Smooth muscle cell (in vitro differentiated cells): Measurements from ENCODE around the gene RPS3. TPM values are rescaled to one million over a fixed set of nuclear protein-coding genes. Genes with fewer than 3 reads are reported as not detected.
"Not testable (repeated sequence)": the region's sequence is repeated elsewhere in the genome, so short reads cannot be mapped to it uniquely, and the experiment has no call there.

Experiments used
- DNase-seq: peaks from one replicate; lab custom pipeline; 2025; ENCODE audit not compliant: unreplicated experiment; lab: John Stamatoyannopoulos, UW
- H2AFZ ChIP-seq: fragments of 200-600 bp; sonication (generic); 2 replicates; pipeline ENCODE4 v1.6.0; 2016; ENCODE audit warnings: antibody characterized with exemption, low read depth, mild to moderate bottlenecking
- H3F3A ChIP-seq: fragments of 200-600 bp; sonication (generic); 2 replicates; pipeline ENCODE4 v1.6.0; 2017; ENCODE audit warnings: antibody characterized with exemption, low read depth
- H3K27ac ChIP-seq: fragments of 200-600 bp; sonication (generic); 2 replicates; pipeline ENCODE4 v1.5.1; 2016; ENCODE audit warnings: low read depth, mild to moderate bottlenecking
- H3K27me3 ChIP-seq: fragments of 200-600 bp; sonication (generic); 2 replicates; pipeline ENCODE4 v1.6.1; 2016; ENCODE audit warnings: low read depth, mild to moderate bottlenecking
- H3K36me3 ChIP-seq: fragments of 200-600 bp; sonication (generic); 2 replicates; pipeline ENCODE4 v1.5.1; 2016; ENCODE audit warnings: low read depth
- H3K4me1 ChIP-seq: fragments of 200-600 bp; sonication (generic); 2 replicates; pipeline ENCODE4 v1.5.1; 2016; ENCODE audit warnings: low read depth
- H3K4me2 ChIP-seq: fragments of 200-600 bp; sonication (generic); 2 replicates; pipeline ENCODE4 v1.6.0; 2016; ENCODE audit warnings: mild to moderate bottlenecking
- H3K4me3 ChIP-seq: fragments of 200-600 bp; sonication (generic); 2 replicates; pipeline ENCODE4 v1.5.1; 2016; ENCODE audit warnings: mild to moderate bottlenecking
- H3K79me2 ChIP-seq: fragments of 200-600 bp; sonication (generic); 2 replicates; pipeline ENCODE4 v1.6.0; 2016; ENCODE audit warnings: low read depth, mild to moderate bottlenecking
- H3K9ac ChIP-seq: fragments of 200-600 bp; sonication (generic); 2 replicates; pipeline ENCODE4 v1.6.0; 2016; ENCODE audit warnings: low read depth
- H3K9me3 ChIP-seq: fragments of 200-600 bp; sonication (generic); replicated peaks from 2 replicates; pipeline ENCODE4 v1.5.1; 2016; ENCODE audit warnings: low read depth
- H4K20me1 ChIP-seq: fragments of 200-600 bp; sonication (generic); 2 replicates; pipeline ENCODE4 v1.6.0; 2016; ENCODE audit warnings: low read depth
- WGBS: methylation state at CpG from one replicate; pipeline ENCODE4 v1.1.7; 2016; ENCODE audit warnings: low lambda C conversion rate; 5-methylcytosine and 5-hydroxymethylcytosine counted together
- polyA plus RNA-seq: library from polyadenylated mRNA; unstranded; fragments of >200 nt; fragmentation: Nextera tagmentation; extraction: Ambion mirVana; gene quantifications from 2 replicates; pipeline ENCODE4 v1.2.1, GENCODE V29; 2016
- total RNA-seq: library from RNA; depleted of rRNA; stranded (reverse); fragments of >200 nt; gene quantifications from 2 replicates; pipeline ENCODE4 v1.2.3, GENCODE V29; 2014
- TF ChIP-seq, protein P1 (sequence below): fragments of 200-600 bp; sonication (generic); IDR thresholded peaks from 2 replicates; pipeline ENCODE4 v1.5.1; 2017; ENCODE audit warnings: borderline replicate concordance, mild to moderate bottlenecking, antibody characterized with exemption; ENCODE audit not compliant: insufficient read depth, poor library complexity, severe bottlenecking

The RPS3 gene
- total and polyA plus RNA-seq, 2 experiments from 2014 or later = 794 to 989 TPM

DNA sequence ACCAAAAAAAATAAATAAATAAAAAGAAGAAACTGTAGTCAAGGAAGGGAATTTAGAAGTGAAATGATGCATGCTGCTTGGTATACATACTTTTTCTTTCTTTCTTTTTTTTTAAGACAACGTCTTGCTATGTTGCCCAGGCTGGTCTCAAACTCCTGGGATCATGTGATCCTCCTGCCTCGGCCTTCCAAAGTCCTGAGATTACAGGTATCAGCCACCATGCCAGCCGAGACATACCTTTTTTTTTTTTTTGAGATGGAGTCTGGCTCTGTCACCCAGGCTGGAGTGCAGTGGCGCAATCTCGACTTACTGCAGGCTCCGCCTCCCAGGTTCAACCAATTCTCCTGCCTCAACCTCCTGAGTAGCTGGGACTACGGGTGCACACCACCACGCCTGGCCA is 26.1 kb upstream of the RPS3 start:
- Histone ChIP-seq H3K4me1 (no peaks in the 10 kb centered on the region), H3K4me2 (no peak overlapping the region), H3K27ac (no peak overlapping the region), H4K20me1 (no peaks in the 10 kb centered on the region), H3K79me2 (no peaks in the 10 kb centered on the region), H3F3A (no peaks in the 10 kb centered on the region), H3K9ac (no peak overlapping the region), H3K9me3 (no peaks in the 10 kb centered on the region), H3K27me3 (no peaks in the 10 kb centered on the region), H2AFZ (no peak overlapping the region), H3K36me3 (no peaks in the 10 kb centered on the region), H3K4me3 (no peak overlapping the region)
- TF ChIP-seq, protein P1, sequence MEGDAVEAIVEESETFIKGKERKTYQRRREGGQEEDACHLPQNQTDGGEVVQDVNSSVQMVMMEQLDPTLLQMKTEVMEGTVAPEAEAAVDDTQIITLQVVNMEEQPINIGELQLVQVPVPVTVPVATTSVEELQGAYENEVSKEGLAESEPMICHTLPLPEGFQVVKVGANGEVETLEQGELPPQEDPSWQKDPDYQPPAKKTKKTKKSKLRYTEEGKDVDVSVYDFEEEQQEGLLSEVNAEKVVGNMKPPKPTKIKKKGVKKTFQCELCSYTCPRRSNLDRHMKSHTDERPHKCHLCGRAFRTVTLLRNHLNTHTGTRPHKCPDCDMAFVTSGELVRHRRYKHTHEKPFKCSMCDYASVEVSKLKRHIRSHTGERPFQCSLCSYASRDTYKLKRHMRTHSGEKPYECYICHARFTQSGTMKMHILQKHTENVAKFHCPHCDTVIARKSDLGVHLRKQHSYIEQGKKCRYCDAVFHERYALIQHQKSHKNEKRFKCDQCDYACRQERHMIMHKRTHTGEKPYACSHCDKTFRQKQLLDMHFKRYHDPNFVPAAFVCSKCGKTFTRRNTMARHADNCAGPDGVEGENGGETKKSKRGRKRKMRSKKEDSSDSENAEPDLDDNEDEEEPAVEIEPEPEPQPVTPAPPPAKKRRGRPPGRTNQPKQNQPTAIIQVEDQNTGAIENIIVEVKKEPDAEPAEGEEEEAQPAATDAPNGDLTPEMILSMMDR = no peak
- no peak for DNase-seq
- WGBS = 93% methylated on average over 8 of the region's 8 CpGs

GRCh38 chr11:75374646-75375045 is 24.7 kb upstream of the RPS3 start:
- no peak overlapping the region for H2AFZ ChIP-seq
- no peak for DNase-seq

DNA sequence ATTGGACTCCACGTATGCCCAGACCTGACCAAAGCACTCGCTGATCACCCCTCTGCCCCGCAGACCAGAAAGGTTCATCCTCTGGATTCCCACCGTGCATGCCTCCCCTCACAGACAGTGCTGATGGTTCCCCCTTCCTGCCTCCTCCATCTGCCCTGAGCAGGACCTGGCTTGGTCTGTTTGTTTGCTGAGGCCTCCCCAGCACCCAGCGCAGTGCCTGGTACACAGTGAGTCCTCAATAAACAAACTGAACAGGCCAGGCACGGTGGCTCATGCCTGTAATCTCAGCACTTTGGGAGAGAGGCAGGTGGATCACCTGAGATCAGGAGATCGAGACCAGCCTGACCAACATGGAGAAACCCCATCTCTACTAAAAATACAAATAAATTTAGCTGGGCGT is 23.7 kb upstream of the RPS3 start:
- WGBS = 93% methylated on average over 8 of the region's 8 CpGs
- Histone ChIP-seq H3K27ac (no peak overlapping the region), H2AFZ (no peak overlapping the region), H3K9me3 (no peaks in the 10 kb centered on the region), H3K4me1 (no peaks in the 10 kb centered on the region), H4K20me1 (no peaks in the 10 kb centered on the region), H3K4me3 (no peak overlapping the region), H3K27me3 (no peaks in the 10 kb centered on the region), H3K79me2 (no peaks in the 10 kb centered on the region), H3F3A (peaks cover 3% of the 10 kb centered on the region), H3K9ac (no peak overlapping the region), H3K4me2 (no peak overlapping the region), H3K36me3 (no peaks in the 10 kb centered on the region)
- DNase-seq = no peak
- TF ChIP-seq, protein P1 = no peak

More at GRCh38 chr11:75374646-75375045, 24.7 kb upstream of the RPS3 start:
- no peak overlapping the region for H3K27ac ChIP-seq
- H3K4me3 ChIP-seq = no peak overlapping the region
- 91% methylated on average over 4 of the region's 4 CpGs for WGBS
- H3K9ac ChIP-seq = no peak overlapping the region
- H3K9me3 ChIP-seq = no peaks in the 10 kb centered on the region
- TF ChIP-seq, protein P1 = no peak
- H3K79me2 ChIP-seq = no peaks in the 10 kb centered on the region
- no peaks in the 10 kb centered on the region for H3F3A ChIP-seq
- H3K27me3 ChIP-seq = no peaks in the 10 kb centered on the region
- no peaks in the 10 kb centered on the region for H3K4me1 ChIP-seq
- no peaks in the 10 kb centered on the region for H4K20me1 ChIP-seq
- no peak overlapping the region for H3K4me2 ChIP-seq
- H3K36me3 ChIP-seq = no peaks in the 10 kb centered on the region

- Histone ChIP-seq H3K36me3 (no peaks in the 10 kb centered on the region), H3K27me3 (no peaks in the 10 kb centered on the region), H3K4me2 (no peak overlapping the region), H4K20me1 (no peaks in the 10 kb centered on the region), H3K9me3 (no peaks in the 10 kb centered on the region), H3K4me1 (no peaks in the 10 kb centered on the region), H3F3A (peaks cover 3% of the 10 kb centered on the region), H3K9ac (no peak overlapping the region), H3K79me2 (no peaks in the 10 kb centered on the region), H2AFZ (no peak overlapping the region), H3K4me3 (no peak overlapping the region), H3K27ac (no peak overlapping the region)
- no peak for DNase-seq
- TF ChIP-seq, protein P1 = peak; percentile 12
- WGBS = 75% methylated on average over 9 of the region's 9 CpGs
These were observed 23.1 kb upstream of the RPS3 start for GRCh38 chr11:75376175-75376574.

GRCh38 chr11:75378776-75379175 is 20.5 kb upstream of the RPS3 start:
- H3K9me3 ChIP-seq, H3K4me1 ChIP-seq, DNase-seq, H4K20me1 ChIP-seq, H3F3A ChIP-seq, H3K27ac ChIP-seq, H3K4me2 ChIP-seq, H3K9ac ChIP-seq, H3K36me3 ChIP-seq, H2AFZ ChIP-seq, H3K4me3 ChIP-seq, H3K79me2 ChIP-seq, H3K27me3 ChIP-seq: not testable (repeated sequence)
- 97% methylated on average over 17 of the region's 17 CpGs for WGBS
